K562 (cell line): ENCODE measurements around the gene H3-3A.

ENCODE experiments used
- BMI1 ChIP-seq: fragments of 150-350 bp; IDR thresholded peaks from 2 replicates; pipeline ENCODE4 v1.6.1; 2014; ENCODE audit warnings: low read length
- CC2D1A ChIP-seq: fragments of 450-650 bp; IDR thresholded peaks from 2 replicates; pipeline ENCODE4 v1.6.1; 2017; ENCODE audit warnings: mild to moderate bottlenecking
- IRF2 ChIP-seq: sonication (generic); formaldehyde crosslinking; IDR thresholded peaks from 2 replicates; pipeline ENCODE4 v1.8.1; 2022; ENCODE audit warnings: mild to moderate bottlenecking, missing genetic modification reagents
- NR3C1 ChIP-seq: sonication (generic); formaldehyde crosslinking; IDR thresholded peaks from 2 replicates; pipeline ENCODE4 v1.8.1; 2022; ENCODE audit warnings: missing genetic modification reagents
- POLR2G ChIP-seq: fragments of 200-400 bp; formaldehyde crosslinking; IDR thresholded peaks from 2 replicates; pipeline ENCODE4 v1.6.1; 2017; ENCODE audit warnings: low read depth, mild to moderate bottlenecking, antibody characterized with exemption, low read length, moderate library complexity
- RAD21 ChIP-seq, 2 experiments: fragments of 250-450 bp in 1 of 2; fragments of 450-650 bp in 1 of 2; sonication (Bioruptor Pico) in 1 of 2; formaldehyde crosslinking in 1 of 2; IDR thresholded peaks in 1 of 2; conservative IDR thresholded peaks in 1 of 2; 2 replicates each; pipeline versions ENCODE4 v1.4.0 to v1.8.0; 2020 to 2022; ENCODE audit warnings: mild to moderate bottlenecking in 2 of 2, moderate library complexity in 1 of 2
- TEAD4 ChIP-seq, 2 experiments: sonication (generic) in 1 of 2; formaldehyde crosslinking in 1 of 2; IDR thresholded peaks; 2 replicates each; pipeline versions ENCODE4 v1.6.1 to v1.8.0; 2012 to 2022; ENCODE audit warnings: borderline replicate concordance in 1 of 2, inconsistent platforms in 1 of 2, low read length in 1 of 2, mild to moderate bottlenecking in 1 of 2, missing genetic modification reagents in 1 of 2
- TSC22D4 ChIP-seq: fragments of 450-650 bp; IDR thresholded peaks from 2 replicates; pipeline ENCODE4 v1.6.1; 2016; ENCODE audit warnings: missing genetic modification characterization, missing biosample characterization, control low read depth
- ZNF217 ChIP-seq: sonication (generic); formaldehyde crosslinking; IDR thresholded peaks from 2 replicates; pipeline ENCODE4 v1.8.0; 2022; ENCODE audit warnings: mild to moderate bottlenecking, missing genetic modification reagents
- TF ChIP-seq, protein P1 (sequence below): fragments of 450-650 bp; formaldehyde crosslinking; IDR thresholded peaks from 2 replicates; pipeline ENCODE4 v1.4.0; 2022; ENCODE audit warnings: mild to moderate bottlenecking, moderate library complexity

DNA sequence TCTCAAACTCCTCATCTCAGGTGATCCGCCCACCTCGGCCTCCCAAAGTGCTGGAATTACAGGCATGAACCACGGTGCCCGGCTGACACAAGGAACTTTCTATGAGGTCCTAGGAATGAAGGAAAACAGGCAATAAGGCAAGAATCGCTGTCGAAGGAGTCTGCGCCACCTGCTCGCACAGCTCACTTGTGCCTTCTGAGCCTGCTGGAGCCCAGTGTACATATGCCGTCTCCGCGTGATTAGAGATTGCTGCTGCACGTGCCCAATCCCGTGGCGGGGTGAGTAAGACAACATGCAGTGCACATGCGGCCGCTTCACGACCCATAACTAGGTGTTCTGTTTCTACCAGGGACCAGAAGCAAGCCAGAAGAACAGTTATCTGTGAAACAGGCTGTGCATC is 24.3 kb downstream of the H3-3A start:
- no peak for TF ChIP-seq ZNF217 (CRISPR knock-in tag)
- TF ChIP-seq RAD21 (CRISPR knock-in tag; conservative IDR thresholded peaks at IDR 0.05 in 1 of 2, IDR thresholded peaks at IDR 0.05 in 1 of 2) = no peak
- no peak for TF ChIP-seq TEAD4 (IDR thresholded peaks at IDR 0.05; ENCODE audit: low read length)
- no peak for TF ChIP-seq TEAD4 (CRISPR knock-in tag; IDR thresholded peaks at IDR 0.05; ENCODE audit: borderline replicate concordance)
- TF ChIP-seq POLR2G = no peak
- no peak for TF ChIP-seq BMI1
- no peak for TF ChIP-seq IRF2 (CRISPR knock-in tag)
- TF ChIP-seq, protein P1, sequence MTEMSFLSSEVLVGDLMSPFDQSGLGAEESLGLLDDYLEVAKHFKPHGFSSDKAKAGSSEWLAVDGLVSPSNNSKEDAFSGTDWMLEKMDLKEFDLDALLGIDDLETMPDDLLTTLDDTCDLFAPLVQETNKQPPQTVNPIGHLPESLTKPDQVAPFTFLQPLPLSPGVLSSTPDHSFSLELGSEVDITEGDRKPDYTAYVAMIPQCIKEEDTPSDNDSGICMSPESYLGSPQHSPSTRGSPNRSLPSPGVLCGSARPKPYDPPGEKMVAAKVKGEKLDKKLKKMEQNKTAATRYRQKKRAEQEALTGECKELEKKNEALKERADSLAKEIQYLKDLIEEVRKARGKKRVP (CRISPR knock-in tag) = no peak
- TF ChIP-seq CC2D1A = no peak
- no peak for TF ChIP-seq TSC22D4 (tag)
- TF ChIP-seq NR3C1 (CRISPR knock-in tag) = no peak
